HT-29 (cell line): ENCODE data around the gene EGFL7. TPM values are rescaled to one million over a fixed set of nuclear protein-coding genes. Genes with fewer than 3 reads are reported as not detected.

Experiments used
- DNase-seq: peaks from one replicate; pipeline ENCODE4 v3.0.0-alpha.2; 2015; ENCODE audit warnings: low spot score
- total RNA-seq: library from RNA; depleted of rRNA; stranded (reverse); fragments of >200 nt; shearing (Covaris generic); gene quantifications from 2 replicates; pipeline ENCODE4 v1.2.3, GENCODE V29; 2014; rRNA removed

The EGFL7 gene
- 3.2 and 6.4 TPM in 2 replicates for total RNA-seq

DNA sequence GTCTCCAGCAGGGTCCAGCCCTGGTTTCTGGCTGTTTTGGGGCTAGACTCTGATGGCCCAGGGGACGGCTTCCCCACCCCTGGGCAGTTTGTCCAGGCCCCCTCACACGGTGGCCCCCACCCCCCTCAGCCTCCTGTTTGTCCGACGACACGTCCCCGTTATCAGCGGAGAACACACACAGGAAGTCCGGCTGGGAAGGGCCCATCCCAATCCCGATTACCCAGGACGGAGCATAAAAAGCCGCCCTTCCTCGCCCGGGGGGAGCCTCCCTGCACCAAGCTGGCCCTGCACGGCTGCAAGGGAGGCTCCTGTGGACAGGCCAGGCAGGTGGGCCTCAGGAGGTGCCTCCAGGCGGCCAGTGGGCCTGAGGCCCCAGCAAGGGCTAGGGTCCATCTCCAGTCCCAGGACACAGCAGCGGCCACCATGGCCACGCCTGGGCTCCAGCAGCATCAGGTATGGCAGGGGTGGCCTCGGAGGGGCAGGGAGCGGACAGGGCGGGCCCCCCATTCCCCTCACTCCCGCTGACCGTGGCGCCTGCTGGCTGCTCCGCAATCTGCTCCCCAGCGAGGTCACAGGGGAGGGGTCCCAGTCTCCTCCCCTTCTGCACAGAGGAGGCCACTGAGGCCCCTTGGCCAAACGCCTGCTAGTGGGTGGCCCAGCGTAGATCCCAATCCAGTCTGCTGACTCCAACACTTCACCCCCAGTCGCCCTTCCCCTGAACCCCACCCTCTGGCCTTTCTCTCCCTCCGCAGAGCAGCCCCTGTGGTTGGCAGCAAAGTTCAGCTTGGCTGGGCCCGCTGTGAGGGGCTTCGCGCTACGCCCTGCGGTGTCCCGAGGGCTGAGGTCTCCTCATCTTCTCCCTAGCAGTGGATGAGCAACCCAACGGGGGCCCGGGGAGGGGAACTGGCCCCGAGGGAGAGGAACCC, at the start of gene EGFL7:
Gene EGFL7 (plus strand): TSS at position 261 of the 926 bp plus-strand sequence. CDS start 5,367 bp downstream, outside the sequence.
- DNase-seq, result no peak

DNA sequence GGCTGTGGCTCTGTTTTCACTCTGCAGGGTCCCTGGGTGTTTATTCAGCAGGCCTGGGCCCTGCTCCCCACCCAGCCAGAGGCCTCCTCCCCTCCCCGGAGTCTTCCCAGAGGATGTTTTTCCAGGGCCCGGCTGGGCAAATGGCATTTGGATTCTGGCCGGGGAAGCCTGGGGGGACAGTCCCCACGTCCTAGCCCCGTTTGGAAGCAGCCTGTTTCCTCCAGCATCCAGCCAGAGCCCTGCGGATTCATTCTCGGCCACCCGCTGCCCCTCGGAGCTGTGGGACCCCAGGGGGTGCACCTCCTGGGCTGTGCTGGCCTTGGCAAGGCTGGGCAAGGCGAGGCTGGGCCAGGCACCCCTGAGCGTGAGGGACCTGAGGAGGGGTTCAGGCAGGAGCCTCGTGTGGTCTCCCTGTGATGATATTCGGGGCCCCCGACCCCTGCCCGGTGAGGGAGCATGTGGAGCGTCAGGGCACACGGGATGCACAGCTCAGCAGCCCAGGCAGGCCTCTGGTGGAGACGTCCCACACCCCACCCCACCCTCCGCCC, 48.8 kb upstream of the EGFL7 start:
- no peak for DNase-seq

DNA sequence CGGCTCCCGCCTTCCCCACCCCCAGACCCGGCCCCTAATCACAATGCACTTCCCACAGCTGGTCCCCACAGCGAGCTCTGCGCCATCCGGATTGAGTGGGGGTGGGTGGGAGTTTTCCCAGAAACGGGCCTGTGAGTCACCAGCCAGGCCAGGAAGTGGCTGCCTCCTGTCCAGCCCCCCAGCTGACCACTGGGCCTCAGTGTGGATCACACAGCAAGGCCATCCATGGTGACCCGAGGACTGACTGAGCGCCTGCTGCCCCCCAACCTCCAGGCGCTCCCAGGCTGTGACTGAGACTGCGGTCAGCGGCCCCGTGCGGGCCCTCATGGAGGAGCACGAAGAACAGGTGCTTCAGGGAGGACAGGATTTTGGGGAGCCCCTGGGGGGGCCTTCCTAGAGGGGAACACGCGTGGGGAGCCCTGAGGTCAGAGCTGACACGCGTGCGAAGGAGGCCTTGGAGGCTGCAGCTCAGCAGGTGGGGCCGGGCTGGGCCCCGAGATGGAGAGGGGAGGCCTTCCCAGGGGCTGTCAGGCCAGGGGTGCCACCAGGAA, 48.3 kb upstream of the EGFL7 start:
- no peak for DNase-seq

DNA sequence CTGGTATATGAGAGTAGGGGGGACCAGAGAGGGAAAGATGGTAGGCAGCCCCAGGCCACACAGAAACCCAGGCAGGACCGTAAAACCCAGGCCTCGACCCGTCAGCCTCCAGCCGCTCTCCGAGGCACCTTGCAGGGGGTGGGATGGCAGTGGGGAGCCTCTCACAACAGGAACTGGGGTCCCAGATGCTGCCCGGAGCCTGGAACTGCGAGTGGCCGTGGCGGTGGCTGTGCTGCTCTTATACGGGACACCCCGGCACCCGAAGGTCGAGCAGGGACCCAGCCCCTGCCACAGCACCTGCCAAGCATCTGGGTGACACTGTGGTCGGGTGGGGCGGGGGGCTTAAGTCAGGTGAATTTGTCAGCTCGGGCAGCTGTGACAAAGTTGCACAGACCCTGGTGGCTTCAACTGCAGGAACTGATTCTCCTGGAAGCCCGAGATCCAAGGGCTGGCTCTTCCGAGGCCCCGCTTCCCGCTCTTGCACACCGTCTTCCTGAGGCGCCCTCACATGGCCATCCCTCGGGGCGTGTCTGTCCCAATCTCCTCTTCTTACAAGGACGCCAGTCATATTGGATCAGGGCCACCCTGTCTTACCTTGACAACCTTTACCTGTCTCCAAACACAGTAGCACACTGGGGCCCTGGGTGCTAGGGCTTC, 47.6 kb upstream of the EGFL7 start:
- DNase-seq, result peak; percentile 63

DNA sequence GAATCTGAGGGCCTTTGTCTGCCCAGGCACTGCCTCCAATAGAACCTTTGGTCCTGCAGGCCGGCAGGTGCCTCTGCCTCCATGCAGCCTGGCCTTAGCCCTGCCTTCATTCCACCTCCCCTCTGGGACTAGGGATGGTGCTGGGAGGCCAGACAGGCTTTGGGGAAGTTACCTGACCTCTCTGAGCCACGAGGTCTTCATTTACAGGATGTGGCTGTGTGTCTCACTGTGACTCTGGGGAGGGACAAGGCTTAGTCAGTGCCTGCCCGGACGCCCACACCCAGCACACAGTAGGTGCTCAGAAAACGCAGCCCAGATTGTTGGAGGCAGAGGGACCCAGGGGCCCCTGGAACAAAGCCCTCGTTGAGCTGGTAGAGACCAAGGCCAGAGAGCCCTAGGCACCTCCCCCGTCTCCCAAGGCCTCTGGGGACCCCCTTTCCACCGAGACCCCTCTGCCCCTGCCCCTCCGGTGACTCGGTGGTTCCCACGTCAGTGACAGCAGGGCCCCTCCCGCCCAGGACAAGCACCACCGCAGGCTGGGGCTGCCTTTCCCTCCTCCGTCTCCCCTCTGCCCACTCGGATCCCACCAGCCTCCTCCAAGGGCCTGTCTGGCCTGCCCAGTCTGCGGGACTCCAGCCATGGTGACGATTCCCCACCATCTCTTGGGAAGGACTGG, 46.9 kb upstream of the EGFL7 start:
- no peak for DNase-seq

DNA sequence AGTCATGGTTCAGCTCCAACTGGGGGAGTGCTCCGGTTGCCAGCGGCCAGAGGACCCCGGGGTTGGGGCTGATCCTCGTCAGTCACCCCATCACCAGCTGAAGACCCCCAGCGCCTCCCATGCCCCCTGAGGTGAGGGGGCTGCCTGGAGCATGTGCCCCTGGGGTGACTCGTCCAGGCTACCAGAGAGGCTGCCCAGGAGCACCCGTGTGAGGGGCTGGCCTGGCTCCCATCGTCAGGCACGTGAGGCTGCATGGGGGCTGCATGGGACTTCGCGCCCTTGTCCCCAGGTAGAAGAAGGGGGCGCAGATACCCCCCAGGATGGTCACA, 46.4 kb upstream of the EGFL7 start:
- no peak for DNase-seq

DNA sequence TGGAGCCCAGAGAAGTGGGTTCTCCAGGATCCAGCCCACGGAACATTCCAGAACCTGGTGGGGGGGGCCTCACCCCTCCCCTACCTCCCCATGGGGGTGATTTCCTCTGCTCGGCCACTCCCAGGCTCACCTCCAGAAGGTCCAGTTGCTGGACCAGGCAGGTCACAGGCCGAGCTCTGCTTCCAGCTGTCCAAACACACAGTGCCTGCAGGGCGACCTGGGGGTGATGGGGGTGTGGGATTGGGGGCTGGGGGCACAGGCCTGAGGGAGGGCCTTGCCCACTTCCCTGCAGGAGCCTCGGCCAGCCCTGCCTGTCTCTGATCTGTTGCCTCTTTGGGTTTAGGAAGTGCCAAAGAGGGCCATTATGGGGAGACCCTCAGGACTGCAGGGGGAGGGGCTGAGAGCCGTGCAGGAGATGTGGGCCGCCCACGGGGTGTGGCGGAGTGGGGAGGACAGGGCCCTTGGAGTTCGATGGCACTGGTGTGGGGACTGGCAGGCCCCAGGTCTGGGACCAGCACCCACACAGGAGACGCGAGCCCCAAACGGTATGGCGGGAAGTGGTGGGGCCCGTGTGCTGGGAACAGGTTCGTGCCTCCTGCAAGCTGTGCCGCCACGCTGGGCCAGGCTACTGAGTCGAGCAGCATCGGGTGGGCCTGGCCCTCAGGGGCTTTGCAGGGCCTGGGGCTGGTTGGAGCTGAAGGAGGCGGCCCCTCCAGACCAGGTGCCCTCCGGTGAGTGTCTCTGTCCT, 45.6 kb upstream of the EGFL7 start:
- DNase-seq, result no peak

DNA sequence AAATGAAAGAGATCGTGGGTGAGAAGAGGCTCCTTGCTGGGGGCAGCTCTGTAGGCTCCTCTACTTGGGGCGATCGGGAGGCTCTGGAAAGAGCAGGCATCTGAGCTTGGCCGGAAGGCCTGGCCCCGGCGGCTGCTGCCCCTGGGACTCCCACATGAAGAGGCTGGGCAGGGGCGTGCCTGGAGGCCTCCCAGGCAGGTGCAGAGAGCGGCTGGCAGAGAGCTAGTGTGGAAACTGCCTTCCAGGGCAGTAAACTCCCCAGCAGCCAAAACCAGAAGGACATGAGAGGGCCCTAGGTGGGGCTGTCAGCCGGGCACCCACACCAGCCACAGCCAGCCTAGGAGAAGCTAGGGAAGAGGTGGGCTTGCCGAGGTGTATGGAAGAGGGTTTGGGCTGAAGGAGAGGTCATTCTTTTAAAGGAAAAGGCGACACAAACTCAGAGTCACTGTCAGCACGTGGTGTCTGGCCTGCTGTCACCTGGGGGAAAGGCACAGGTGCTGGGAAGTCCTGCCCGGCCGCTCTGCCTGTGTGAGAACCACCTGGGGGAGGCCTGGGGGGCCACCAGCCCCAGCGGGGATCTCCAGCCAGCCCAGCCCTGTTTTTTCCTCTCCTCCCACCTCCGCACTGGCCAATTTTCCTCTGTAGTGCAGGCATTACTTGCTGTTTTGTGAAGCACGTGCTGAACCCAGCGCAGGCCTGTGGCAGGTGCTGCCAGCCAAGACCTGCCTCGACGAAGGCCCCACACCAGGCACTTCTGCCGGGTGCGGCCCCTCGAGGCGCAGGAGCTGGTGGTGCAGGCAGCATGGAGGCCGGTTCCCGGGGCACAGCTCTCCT, 44.8 kb upstream of the EGFL7 start:
- DNase-seq, result no peak

DNA sequence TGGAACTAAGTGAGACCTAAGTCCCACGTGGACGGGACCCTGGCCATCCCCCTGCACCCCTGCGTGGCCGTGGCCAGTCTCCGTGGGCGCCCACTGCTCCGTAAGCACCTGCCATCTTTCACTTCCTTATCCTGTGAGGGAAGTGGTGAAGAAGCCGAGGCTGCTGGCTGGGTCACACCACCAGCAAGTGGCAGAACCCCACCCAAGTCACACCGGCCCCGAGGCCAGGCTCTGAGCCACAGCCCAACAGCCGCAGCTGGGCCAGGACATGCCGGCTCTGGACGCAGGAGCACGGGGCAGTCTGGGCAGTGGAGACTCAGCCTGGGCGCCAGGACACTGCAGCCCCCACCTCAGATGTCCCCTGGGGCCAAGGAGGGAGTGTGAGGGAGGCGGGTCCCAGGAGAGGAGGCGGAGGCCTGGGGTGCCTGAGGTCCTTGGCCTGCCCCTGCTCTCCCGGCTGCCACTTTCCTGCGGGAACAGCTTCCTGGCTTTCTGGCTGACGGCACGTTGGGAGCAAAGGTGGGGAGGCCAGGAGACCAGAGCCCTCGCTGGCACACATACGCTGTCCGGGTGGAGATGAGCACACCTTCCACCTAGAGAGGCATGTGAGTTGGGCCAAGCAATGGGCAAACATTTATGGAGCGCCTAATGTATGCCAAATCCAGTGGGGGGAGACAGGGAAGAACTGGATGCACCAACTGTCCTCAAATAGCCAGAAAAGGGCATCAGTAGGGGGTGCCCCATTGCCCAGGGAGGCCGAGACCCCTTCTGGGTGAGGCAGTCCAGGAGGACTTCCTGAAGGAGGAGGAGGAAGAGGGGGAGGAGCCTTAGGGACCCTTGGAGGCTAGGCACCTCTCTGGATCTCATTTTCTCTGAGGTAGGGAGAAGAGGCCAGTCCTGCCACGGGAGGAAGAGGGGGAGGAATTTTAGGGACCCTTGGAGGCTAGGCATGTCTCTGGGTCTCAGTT, 43.9 kb upstream of the EGFL7 start:
- no peak for DNase-seq

DNA sequence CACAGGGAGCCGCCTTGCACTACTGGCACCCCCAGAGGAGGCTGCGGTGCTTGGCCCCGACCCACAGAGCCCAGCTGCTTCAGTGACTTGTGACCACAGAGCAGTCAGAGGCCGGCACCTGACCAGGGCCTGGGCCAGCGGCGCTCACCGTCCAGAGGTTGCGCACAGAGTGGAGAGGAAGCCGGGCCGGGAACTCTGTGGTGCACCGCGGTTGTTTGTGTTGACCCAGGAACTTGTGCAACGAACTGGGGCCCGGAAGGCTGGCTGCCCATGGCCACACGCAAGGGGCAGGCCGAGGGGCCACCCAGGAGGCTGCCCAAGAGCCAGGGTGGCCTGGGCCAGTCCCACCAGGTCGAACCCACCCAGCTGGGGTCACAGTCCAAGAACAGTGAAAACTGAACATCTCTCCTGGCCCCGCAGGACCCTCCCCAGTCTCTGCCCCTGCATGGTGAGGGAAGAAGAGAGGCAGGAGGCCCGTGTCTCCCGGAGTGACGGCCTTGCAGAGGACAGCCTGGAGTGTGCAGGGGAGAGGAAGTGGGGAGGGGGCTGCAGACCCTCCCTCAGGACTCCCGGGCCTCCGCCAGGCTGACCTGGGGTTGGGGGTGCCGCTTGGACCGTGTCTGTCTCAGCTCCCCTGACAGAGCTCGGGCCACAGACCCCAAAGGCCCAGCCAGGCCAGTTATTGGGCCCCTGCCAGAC, 42.8 kb upstream of the EGFL7 start:
- DNase-seq, result no peak

DNA sequence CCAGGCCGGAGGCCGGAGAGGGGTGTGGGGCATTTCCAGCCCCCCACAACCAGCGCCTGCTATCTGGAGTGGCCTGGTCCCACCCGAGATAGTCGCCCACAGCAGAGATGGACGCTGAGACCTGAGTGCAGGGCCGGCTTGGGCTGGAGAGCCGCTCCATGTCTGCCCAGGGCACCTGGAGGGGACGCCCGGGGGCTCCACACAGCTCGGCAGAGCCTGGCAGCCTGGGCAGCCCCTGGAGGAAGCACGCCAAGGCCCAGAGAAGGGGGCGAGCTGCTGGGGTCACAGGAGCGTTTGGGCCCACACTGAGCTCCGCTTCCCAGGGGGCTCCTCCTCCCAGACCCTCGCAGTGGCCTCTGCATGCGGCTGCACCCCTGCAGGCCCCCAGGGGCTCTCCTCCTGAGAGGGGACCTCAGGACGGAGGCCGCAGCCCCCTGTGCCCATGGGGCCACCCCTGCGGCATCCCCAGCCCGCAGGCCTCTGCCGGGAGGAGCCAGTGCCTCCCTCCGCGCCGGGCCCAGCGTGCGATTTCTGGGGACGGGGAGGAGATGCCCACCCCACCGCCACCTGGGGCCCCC, 42.2 kb upstream of the EGFL7 start:
- no peak for DNase-seq

DNA sequence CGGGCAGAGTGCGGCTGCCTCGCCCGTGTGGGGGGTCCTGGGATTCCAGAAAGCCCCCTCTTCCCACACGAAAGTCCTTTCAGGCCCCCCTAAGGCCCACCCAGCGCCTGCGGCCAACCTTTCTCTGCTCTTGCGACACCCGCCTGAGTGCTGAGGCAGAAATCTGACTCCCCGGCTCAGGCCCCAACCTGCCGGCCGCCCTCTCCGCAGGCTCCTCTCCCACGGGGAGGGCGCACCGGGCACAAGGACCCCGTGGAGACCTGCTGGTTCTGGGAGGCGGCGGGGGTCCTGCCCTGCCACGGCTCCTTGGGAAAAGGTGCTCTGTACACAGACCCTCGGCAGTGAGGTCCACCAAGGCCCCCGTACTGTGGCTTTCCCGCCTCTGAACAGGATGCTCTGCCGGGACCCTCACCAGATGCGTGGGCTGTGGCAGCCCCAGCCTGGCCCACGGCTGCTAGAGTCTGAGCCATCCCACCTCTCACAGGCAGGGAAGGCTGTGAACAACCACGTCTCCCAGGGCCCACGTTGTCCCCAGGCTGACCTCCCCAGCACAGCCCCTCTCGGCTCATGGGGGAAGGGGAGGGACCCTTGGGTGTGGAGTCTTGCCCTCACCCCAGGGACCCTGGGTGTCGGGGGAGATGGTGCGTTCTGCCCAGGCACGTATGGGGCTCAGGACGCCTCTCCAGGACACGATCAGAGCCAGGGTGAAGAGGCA, 41.5 kb upstream of the EGFL7 start:
- no peak for DNase-seq

DNA sequence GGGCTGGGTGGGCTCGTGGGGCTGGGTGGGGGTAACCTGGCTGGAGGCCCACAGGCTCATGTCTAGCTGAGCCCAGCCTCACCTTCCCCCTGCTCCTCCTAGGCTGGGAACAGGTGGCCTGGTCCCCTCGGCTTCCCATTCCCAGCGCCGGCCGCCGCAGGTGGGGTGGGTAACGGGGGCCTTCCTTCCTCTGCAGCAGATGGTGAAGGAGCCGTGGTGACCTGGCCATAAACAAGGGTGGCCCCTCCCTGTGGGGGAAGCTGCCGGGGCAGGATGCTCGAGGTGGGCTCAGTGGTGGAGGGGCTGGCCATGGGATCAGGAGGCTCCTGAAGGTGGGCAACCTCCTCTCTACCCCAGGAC, 41.0 kb upstream of the EGFL7 start:
- DNase-seq, result no peak

DNA sequence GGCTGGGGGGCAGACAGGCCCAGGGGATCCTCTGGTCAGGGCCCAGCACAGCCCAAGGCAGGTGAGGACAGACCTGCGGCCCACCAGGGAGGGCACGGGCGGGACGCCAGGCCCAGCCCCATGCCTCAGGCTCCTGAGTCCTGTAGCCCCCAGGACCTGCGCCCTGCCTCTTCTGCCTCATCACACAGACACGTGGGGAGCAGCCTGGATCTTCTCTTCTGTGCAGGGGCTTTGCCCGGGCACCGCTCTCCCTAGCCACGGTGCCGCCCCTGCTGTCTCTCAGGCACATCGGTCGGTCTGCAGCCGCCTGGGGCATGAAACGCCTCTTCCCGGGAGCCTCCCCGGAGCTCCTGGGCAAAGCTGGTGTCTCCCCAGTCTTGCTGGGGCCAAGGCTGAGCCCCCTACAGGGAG, 40.2 kb upstream of the EGFL7 start:
- no peak for DNase-seq

DNA sequence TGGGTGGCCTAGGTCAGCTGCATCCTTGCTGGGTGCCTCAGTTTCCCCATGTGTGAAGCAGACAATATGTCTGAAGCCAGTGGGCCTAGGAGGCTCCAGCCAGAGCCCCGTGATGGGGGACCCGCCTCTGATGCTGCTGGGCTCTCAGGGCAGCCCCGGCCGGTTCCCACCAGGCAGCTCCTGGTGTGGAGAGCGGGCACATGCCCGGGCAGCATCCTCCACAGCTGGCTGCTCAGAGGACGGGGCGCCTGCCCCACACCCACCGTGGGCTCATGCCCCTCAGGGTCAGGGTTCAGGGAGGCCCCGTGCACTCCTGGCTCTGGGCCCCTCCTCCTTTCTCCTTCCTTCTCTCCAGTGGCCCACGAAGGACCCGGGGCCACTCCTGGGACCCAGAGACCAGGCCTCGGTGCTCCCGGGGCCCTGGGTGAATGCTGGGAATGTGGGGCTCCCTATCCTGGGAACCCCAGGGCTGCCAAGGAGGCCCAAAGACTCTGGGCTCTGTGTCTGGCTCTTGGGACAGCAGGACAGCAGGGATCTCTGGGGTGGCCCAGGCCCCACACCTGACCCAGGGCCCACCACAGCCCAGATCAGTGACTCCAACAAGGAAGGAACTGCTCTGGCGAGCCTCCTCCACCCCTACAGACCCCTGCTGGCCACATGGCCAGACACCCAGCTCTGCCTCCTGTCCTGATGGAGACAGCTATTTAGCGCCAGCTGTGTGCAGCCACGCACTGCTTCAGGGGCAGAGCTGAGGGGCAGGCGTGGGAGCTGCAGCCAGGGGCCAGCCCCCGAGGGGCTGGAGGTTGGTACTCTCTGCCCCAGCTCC, 39.5 kb upstream of the EGFL7 start:
- no peak for DNase-seq

DNA sequence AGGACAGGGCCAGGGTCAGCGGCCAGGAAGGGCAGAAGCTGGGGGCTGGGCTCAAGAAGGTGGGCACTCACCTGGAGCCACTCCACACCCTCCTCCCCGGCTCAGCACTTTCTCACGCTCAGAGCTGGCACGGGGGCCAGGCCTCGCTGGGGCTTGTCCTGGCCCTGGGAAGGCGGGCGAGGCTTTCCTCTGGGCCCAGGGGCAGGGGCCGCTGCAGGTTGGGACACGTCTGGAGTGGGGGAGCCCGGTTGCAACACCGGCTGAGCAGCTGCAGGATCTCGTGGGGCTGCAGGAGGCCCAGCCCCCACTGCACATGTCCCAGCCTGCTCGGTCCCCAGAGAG, 38.9 kb upstream of the EGFL7 start:
- no peak for DNase-seq
